ENCODE results near the gene JAZF1.
A peak's percentile ranks its signal among the peaks of the same experiment; 100 is the strongest.
"Not testable (repeated sequence)": the region's sequence is repeated elsewhere in the genome, so short reads cannot be mapped to it uniquely, and the experiment has no call there.

The JAZF1 gene

DNA sequence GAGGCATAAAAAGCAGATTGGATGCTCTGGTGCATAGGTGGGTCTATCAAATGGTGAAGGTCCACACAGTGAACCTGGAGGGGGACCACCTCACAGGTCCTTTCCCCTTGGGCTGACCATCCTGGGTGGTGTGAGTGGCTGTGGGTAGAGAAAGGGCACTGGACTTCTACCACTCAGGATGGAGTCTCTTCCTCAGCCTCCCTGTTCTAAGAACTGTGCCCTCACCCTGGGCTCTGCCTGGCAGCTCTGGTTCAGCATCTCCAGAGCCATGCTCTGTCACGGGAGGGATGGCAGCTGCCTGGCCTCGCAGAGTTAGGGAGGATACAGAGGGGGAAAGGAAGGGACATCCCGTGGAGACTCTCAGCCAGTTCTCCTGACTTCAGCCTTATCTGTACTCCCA is 318.8 kb downstream of the JAZF1 start:
- no peak for DNase-seq

DNA sequence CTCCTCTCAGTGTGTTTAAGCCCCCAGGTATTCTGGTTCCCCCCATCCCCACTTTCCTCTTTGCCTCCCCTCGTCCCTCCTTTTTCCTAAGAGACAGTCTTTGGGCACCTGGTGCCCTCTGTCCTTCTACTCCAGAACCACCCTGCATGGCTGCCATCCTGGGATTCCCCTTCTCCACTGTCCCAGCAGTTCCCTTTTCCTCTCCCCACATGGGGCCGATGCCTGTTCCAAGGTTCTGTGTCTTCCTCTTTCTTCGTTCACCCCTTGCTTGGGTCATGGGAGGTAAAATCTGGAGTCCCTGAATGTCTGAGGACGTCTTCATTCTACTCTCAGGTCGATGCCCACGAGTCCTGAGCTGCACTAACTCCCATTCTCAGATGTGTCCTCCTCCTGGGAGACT is 319.8 kb downstream of the JAZF1 start:
- no peak for DNase-seq

DNA sequence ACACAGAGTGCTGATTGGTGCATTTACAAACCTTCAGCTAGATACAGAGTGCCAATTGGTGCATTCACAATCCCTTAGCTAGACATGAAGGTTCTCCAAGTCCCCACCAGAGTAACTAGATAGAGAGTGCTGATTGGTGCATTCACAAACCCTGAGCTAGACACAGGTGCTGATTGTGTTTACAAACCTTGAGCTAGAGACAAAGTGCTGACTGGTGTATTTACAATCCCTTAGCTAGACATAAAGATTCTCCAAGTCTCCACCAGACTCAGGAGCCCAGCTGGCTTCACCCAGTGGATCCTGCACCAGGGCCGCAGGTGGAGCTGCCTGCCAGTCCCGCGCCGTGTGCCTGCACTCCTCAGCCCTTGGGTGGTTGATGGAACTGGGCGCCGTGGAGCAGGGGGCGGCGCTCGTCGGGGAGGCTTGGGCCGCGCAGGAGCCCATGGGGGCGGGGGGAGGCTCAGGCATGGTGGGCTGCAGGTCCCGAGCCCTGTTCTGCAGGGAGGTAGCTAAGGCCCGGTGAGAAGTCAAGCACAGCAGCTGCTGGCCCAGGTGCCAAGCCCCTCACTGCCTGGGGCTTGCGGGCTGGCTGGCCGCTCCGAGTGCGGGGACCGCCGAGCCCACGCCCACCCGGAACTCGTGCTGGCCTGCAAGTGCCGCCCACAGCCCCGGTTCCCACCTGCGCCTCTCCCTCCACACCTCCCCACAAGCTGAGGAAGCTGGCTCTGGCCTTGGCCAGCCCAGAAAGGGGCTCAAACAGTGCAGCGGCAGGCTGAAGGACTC is 323.7 kb downstream of the JAZF1 start:
- not testable (repeated sequence) for DNase-seq

DNA sequence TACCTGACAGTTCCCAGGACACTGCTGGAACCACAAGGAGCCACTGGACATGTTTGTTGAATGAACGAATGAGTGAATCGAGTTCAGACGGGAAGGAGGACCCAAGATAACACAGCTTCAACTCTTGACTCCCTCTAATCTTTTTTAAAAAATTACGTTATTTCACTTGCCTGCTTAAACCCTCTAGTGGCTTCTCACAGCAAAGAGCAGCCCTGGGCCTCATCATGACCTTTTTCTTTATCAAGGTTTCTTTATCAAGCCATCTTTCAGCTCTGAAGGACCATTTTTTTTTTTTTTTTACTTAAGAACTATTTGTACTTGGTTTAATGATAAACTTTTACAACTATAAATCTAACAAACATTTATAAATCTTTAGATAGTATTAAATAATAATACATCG is 330.1 kb downstream of the JAZF1 start:
- DNase-seq, result no peak

DNA sequence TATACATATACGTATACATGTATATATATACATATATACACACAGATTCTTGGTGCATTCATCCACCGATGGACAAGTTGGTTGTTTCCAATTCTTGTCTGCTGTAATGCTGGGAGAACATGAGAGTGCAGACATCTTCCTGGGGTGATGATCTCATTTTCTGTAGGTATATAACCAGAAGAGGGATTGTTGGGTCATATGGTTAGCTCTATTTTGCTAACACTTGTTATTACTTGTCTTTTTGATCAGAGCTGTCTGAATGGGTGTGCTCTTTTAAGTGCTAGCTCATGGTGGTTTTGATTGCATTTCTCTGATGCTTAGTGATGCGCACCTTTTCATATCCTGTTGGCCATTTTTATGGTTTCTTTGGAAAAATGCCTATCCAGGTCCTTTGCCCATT is 334.2 kb downstream of the JAZF1 start:
- no peak for DNase-seq

DNA sequence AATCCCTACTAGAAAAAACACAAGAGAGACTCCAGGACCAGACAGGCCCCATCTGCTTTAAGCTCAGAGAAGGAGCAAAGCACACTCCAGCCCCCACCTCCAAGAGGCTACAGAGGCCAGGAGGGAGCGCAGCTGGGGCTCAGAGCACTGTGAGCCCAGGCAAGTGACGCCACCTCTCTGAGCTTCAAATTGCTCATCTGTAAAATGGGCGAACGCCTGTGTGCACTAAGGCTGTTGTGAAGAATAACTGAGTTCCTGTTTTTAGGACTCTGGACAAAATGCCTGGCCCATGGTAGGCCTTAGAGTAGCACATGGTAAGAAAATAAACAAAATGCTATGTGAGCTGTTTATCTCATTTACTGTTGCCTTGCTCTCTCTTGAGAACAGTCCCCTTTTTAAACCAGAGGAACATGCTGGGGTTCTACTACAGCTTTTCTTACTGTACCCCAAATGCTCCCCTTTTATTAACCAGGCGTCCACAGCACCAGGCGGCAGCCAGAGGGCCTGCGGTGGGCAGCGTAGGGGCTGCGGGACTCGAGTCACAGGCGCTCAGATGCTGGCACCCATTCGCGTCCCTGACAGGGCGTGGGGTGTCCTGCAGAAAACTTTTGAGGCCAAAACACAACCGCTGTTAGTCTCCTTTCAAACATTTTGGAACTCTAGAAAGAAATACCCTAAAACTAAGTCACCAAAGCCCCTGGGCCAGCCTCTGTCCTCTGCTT is 336.9 kb downstream of the JAZF1 start:
- no peak for DNase-seq

DNA sequence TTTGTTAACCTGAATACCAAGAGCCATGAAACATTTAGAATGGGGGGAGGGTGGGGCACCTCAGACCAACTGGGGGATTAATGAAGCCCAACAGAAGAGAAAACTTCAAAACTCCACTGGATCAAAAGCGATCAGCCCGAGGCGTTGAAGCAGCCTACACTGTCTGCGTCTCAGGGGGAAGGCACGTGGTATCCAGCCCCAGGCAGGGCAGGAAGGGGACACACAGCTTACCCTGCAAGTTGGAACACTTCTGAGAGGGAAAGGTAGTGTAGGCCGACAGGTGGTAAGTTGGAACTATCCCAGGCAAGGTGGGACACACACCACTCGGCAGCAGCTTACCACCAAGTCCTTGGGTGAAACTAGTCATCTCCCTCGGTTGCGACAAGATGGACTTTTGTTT is 337.7 kb downstream of the JAZF1 start:
- no peak for DNase-seq

DNA sequence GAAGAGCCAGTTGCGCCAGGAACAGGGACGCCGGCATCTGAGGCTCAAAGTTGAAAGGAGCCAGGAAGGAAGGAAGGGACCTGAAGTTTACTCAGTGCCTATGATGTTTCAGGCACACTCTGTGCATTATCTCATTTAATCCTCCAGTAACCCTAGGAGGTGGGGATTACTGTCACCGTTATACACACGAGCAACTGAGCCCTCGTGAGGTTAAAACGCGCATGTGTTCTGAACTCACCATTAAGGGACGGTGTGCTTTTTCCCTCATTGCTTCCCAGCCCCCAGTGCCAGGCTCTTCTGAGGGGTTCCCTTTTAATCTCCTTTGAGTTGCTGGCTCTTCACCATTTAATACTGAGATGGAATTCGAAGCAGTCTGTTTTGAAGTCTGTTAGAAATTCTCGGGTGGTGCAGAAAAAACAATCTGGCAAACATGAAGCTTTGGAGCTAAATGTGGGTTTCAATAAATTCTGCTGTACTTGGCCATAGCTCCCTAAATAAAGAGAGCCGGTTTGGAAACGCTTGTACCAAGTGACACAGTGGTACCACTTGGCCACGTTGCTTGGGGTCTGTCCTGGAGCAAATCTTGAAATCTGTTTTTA is 338.4 kb downstream of the JAZF1 start:
- no peak for DNase-seq

DNA sequence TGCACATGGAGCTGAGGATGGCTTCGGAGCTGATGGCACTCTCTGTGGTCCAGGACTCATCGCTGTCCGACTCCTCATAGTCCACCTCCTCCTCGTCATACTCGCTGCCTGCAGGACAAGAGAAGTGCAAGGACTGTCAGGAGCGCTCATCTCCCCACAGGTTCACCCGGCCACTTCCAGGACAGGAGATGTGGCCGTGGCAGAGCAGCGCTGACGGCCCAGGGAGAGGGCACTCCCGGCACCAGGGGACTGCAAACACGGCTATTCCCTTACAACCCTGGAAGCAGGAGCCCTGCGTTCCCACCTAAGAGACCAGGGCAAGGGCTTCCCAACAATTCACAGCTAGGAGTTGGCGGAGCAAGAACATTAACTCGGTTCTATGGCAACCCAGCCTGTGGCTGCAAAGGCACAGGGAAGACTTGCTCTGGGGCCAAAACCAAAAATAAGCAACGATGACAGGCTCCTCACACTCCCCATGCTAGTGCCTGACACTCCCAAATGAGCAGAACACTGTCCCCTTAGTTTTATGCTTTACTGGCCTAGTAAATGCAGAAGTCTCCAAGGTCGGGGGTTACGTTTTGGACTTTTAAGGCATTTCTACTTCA is 339.7 kb downstream of the JAZF1 start:
- no peak for DNase-seq

DNA sequence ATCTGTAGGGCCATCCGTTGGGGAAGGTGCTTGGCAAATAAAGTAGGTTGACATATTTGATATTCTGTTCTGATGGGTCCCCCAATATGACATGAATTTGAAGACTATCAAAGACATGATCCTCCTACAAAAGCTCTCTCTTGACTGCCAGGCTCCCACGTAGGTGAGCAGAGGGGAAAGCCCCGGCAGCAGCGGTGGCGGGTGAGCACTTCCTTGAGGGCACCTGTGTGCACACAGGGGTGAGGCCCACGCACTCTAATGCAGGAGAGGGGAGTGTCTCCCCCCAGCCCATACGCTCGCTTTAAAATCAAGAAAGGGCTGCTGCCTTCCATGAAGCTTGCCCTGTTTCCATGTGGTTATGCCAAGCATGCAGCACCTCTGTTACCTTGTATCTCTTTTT is 340.3 kb downstream of the JAZF1 start:
- peak; percentile 28 for DNase-seq

DNA sequence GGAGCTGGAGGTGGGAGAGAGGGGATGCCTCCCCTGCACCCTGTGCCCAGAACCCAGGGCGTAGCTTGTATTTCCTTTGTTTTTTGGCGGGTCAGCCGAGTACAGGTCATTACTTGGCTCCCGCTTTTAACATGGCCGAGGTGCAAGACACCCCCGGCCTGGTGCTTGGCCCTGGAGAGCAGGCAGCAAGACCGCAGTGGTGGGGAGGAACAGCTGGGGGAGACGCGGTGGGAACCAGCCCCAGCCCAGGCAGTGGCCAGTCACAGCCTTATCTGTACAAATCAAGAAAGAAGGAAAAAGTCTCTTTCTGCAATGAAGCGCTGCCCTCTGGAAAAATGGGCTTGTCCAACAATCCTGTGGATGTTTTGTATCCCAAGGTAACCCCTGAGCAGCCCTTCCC is 341.5 kb downstream of the JAZF1 start:
- DNase-seq, result no peak

DNA sequence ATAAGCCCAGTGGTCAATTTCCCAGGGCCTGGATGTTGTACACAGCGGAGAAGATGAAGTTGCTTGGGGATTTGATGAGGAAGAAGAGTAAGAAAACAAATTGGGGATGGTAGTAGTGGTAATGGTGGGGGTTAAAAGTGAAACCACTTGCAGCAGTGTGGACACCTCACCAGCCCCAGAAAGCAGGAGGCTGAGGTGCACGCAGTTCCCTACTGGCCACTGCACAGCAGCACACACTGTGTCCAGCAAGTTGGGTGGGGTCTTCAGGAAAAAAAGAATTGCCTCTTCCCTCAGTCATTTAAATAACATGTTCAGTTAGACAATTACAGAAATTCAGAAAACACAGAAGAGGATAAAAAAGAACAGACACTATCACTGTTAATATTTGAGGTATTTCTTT is 344.1 kb downstream of the JAZF1 start:
- no peak for DNase-seq

DNA sequence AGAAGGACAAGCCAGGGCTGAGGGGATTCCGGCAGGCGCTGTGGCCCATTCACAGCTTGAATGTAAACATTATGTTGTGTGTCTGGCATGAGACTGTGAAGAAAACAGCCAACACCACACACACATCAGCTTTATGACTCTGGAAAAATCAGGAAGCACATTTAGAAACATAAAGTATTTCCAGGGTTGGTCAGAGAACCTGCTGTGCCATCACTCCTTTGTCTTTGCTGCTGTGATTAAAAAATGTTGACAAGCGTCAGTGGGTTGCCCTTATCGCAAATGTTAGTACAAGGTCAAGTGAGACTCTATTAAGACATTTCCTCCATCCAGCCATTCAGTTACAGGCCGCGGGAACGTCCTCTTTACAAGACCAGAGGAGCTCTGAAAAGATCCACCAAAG is 345.2 kb downstream of the JAZF1 start:
- no peak for DNase-seq

DNA sequence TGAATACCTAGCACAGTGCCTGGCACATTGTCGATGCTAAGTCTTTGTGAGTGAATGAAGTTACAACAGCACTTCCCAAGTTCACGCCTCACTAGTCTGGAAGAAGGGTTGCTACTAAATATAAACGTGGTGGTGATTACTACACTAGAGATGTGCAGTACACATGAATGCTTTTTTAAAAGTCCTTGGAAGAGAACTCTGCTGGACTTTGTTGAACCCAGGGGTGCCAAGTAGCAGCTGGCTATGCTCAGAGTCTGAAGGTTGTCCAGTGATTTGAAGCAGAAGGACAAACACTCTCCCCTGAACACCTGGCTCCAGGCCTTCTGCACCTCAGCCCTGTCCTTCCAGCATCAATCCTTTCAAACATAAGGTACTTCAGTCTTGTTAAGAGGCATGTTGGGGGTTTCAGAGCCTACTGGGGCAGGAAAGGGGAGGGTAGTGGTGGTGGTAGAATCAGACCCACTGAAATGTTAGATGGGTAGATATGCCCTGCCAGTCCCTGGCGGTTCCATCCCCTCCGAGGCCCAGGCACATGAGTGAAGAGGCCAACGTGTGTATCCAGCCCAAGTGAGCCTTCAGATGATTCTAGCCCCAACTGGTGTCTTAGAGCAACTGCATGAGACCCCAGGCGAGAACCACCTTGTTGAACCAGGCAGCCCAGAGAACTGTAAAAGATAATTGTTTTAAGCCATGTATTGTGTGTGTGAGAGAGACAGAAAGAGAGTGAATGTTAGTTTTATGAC is 346.2 kb downstream of the JAZF1 start:
- DNase-seq, result no peak

DNA sequence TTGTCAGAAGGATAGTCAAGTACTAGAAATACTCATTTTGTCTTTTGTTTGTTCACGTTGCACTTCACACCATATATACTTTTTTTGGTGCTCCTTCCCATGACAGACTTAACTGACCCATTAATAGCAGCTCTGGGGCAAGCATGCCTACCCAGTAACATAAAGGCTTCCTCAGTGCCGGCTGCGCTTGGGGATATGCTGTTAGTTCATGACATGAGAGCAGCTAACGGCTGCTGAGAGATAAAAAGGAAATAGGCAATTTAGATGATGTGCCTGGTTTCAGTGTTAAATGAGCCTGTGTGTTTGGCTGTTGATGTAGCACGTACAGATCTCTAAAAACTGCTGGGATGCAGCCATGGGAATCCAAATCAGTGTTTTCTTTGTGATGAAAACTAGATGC is 354.2 kb downstream of the JAZF1 start:
- DNase-seq, result no peak

DNA sequence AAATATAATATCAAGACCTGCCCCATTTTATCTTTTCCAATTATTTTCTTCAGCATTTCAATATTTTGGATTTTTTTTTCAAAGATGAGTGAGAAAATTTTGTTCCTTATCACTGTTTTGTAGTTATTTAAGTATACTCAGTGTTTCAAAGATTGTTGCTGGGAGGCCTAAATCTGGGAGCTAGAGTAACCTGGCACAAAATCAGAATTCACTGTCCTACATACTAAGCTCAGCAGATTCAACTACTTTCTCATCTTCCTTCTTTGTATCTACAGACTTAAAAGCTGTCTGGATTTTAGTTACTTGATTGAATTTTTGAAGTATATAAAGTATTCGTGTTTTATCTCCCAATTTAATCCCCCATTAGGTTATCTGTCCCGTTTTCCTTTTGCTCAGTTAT is 354.7 kb downstream of the JAZF1 start:
- no peak for DNase-seq

DNA sequence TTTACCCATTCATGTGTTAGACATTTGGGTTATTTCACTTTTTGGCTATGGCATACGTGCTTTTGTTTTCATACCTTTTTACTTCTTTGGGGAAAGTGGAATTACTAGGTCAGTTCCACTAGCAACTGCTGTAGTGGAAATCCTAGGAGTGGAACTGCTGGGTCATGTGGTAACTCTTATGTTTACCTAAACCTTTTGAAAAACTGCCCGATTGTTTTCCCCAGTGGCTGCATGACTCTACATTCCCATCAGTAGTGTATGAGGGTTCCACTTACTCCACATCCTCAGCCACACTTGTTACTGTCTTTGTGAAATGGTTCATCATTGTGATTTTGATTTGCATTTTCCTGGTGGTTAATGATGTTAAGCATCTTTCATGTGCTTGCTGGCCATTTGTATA is 358.4 kb downstream of the JAZF1 start:
- DNase-seq, result no peak

DNA sequence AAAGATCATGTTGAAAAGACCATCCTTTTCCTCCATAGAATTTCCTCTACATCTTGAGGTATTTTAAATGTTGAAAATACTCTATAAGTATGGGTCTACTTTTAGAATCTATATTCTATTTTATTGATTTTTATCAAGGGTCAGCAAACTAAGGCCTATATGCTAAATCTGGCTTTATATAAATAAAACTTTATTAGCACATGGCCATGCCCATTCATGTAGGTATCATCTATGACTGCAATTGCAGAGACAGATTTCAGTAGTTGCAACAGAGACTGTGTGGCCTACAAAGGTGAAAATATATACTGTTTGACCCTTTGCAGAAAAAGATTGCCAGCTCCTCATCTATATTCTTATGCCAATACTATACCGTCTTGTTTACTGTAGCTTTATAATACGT is 367.9 kb downstream of the JAZF1 start:
- no peak for DNase-seq

DNA sequence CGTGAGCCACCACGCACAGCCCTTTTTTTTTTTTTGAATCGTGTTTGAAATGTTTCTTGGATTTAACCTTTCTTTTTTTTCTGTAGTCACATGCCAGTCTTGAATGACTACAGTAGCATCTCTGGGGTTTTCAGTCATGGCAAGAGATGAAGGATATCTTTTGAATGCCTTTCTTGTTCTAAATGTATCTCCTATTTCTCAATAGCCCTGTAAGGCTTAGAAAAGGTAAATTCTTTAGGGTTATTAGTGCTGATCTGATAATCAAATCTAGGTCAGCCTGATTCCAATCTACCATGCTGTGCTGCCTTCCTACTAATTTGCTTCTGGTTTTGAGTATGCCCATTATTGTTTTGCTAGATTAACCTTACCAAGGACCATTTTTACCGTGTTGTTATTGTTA is 370.4 kb downstream of the JAZF1 start:
- DNase-seq, result no peak

DNA sequence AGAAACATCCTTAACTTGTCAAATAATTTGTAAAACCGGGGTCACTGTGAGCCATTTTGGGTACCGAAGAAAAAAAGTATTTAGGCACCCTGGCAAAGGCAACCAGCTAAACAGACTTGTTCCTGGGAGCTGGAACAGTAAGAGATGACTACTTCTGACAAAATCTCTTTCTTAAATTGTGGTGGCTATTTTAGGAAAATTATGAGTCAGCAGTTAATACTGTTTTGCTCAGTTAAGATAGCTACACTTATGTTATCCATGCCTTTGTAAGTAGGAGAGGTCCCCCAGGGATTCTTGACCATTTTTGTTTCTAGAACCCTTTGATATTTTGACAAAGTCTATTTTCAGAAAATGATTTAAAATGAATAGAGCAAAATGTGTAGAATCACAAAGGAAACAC is 372.0 kb downstream of the JAZF1 start:
- no peak for DNase-seq

DNA sequence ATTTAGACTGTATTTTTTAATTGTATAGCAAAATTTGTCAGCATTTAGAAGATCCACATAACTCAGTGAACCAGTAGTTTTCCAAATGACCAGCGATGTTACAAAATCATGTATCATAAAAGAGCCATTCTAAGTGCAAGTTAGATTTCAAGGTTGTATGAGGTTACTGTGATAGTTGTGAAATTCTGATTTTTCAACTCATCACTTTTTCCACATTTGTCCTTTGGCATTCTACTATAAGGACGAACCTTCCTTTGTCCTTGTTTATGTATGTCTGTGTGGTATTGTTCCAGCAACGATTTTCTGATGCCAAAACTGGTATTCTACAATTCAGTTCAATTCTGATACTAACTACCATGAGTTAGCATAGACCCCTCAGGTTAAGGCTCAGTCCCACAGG is 376.5 kb downstream of the JAZF1 start:
- DNase-seq, result no peak

DNA sequence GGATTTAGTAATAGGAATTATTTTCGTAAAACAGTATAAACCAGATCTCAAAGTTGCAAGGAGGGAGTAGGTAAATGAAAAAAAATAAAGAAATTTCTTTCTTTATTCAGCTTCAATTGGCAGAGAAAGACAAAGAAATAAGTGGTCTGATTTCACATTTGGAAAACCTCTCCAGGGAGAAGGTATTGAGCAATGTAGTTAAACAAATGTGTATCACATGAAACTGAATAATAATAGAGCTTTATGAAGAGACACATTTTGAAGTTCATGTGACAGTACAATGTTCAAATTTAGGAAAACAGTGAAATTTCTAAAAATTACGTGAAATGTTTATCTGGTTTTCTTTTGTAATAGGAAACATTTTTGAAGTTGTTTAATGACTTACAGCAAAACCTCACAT is 377.6 kb downstream of the JAZF1 start:
- no peak for DNase-seq

DNA sequence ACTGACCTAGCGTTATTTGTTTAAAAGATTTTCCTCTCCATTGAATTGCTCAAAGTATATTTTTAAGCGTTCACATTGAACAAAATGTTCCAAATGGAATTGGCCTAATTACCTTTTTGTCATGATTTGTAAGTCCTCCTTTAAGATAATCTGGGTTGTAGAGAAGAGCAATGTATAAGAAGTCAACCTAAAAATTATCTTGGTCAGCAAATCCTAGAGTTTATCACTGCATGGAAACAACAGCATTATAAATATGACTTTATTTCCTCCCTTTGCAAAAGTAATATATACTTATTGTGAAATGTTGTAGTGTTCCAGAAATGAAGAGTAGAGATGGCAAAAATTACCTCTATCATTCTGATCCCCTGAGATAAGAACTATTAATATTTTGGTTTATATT is 381.4 kb downstream of the JAZF1 start:
- no peak for DNase-seq
